CD14-positive monocyte (primary cell): ENCODE data around the gene FOXM1. TPM values are rescaled to one million over a fixed set of nuclear protein-coding genes. Genes with fewer than 3 reads are reported as not detected.

Source experiments
- DNase-seq, 3 donors: peaks; one replicate each; pipeline ENCODE4 v3.0.0-alpha.2; 2011 to 2022
- H2AFZ ChIP-seq: 2 replicates; pipeline ENCODE4 v1.6.0; 2012; ENCODE audit warnings: mild to moderate bottlenecking, low read depth, low read length, inconsistent platforms; ENCODE audit not compliant: insufficient read depth, poor library complexity, severe bottlenecking
- H3K27ac ChIP-seq, 2 donors: 1 replicate in 1 of 2; 2 replicates in 1 of 2; pipeline ENCODE4 v1.5.1; 2012 to 2013; ENCODE audit warnings: low read length in 2 of 2, control low read depth in 1 of 2, inconsistent platforms in 1 of 2, low read depth in 1 of 2, mild to moderate bottlenecking in 1 of 2
- H3K27me3 ChIP-seq, 2 donors: one replicate each; pipeline versions ENCODE4 v1.6.0 to v1.6.1; 2011 to 2013; ENCODE audit warnings: low read length in 2 of 2; ENCODE audit not compliant: control insufficient read depth in 2 of 2, insufficient read depth in 2 of 2
- H3K36me3 ChIP-seq, 2 donors: replicated peaks in 1 of 2; 1 replicate in 1 of 2; 2 replicates in 1 of 2; pipeline versions ENCODE4 v1.5.1 to v1.6.1; 2012 to 2013; ENCODE audit warnings: low read length in 2 of 2, control low read depth in 1 of 2, inconsistent platforms in 1 of 2, mild to moderate bottlenecking in 1 of 2; ENCODE audit not compliant: insufficient read depth in 2 of 2, control insufficient read depth in 1 of 2
- H3K4me1 ChIP-seq, 2 donors: 1 replicate in 1 of 2; 2 replicates in 1 of 2; pipeline versions ENCODE4 v1.5.1 to v1.6.1; 2012 to 2013; ENCODE audit warnings: low read length in 2 of 2, control low read depth in 1 of 2, inconsistent platforms in 1 of 2, mild to moderate bottlenecking in 1 of 2, moderate library complexity in 1 of 2; ENCODE audit not compliant: insufficient read depth in 2 of 2, control insufficient read depth in 1 of 2
- H3K4me2 ChIP-seq: replicated peaks from 2 replicates; pipeline ENCODE3; 2012; ENCODE audit warnings: low read length, moderate library complexity, mild to moderate bottlenecking; ENCODE audit not compliant: poor library complexity, severe bottlenecking; ENCODE audit errors: extremely low read depth
- H3K4me3 ChIP-seq, 3 experiments: fragments of 200-600 bp in 1 of 3; sonication (generic) in 1 of 3; replicated peaks in 1 of 3; 1 replicate in 2 of 3; 2 replicates in 1 of 3; pipeline ENCODE4 v1.5.1; 2011 to 2013; ENCODE audit warnings: low read length in 3 of 3, mild to moderate bottlenecking in 3 of 3, control low read depth in 2 of 3, low read depth in 2 of 3, inconsistent platforms in 1 of 3, moderate library complexity in 1 of 3
- H3K79me2 ChIP-seq: 2 replicates; pipeline ENCODE4 v1.6.0; 2012; ENCODE audit warnings: mild to moderate bottlenecking, control low read depth, inconsistent platforms, low read length, moderate library complexity; ENCODE audit not compliant: insufficient read depth
- H3K9ac ChIP-seq: 2 replicates; pipeline ENCODE4 v1.6.0; 2017; ENCODE audit warnings: low read length, mild to moderate bottlenecking; ENCODE audit not compliant: insufficient read depth, poor library complexity, severe bottlenecking
- H3K9me3 ChIP-seq, 2 donors: replicated peaks in 1 of 2; 1 replicate in 1 of 2; 2 replicates in 1 of 2; pipeline versions ENCODE4 v1.5.1 to v1.6.1; 2012 to 2013; ENCODE audit warnings: low read length in 2 of 2, control low read depth in 1 of 2; ENCODE audit not compliant: control insufficient read depth in 1 of 2, insufficient read depth in 1 of 2
- H4K20me1 ChIP-seq: 2 replicates; pipeline ENCODE4 v1.6.0; 2012; ENCODE audit warnings: mild to moderate bottlenecking, low read length, control low read depth, moderate library complexity; ENCODE audit not compliant: insufficient read depth
- H3K27ac Mint-ChIP-seq, 7 donors: one replicate each; pipeline ENCODE4 v1.8.0; 2020; ENCODE audit warnings: mild to moderate bottlenecking in 7 of 7, mixed read lengths in 7 of 7, moderate library complexity in 6 of 7, inconsistent platforms in 2 of 7
- H3K27me3 Mint-ChIP-seq, 3 donors: one replicate each; pipeline ENCODE4 v1.8.0; 2021 to 2022; ENCODE audit warnings: low read depth in 3 of 3, mild to moderate bottlenecking in 3 of 3, mixed read lengths in 3 of 3, moderate library complexity in 3 of 3, inconsistent platforms in 1 of 3
- H3K36me3 Mint-ChIP-seq, 2 donors: one replicate each; pipeline ENCODE4 v1.8.0; 2020; ENCODE audit warnings: mixed read lengths in 2 of 2, inconsistent platforms in 1 of 2, mild to moderate bottlenecking in 1 of 2
- H3K4me1 Mint-ChIP-seq: one replicate; pipeline ENCODE4 v1.8.0; 2020; ENCODE audit warnings: mild to moderate bottlenecking, mixed read lengths
- H3K4me3 Mint-ChIP-seq, 2 donors: one replicate each; pipeline ENCODE4 v1.8.0; 2020; ENCODE audit warnings: mild to moderate bottlenecking in 2 of 2, mixed read lengths in 2 of 2, moderate library complexity in 1 of 2
- H3K9me3 Mint-ChIP-seq, 7 donors: one replicate each; pipeline ENCODE4 v1.8.0; 2020 to 2022; ENCODE audit warnings: mixed read lengths in 7 of 7, mild to moderate bottlenecking in 6 of 7, moderate library complexity in 6 of 7, inconsistent platforms in 2 of 7
- WGBS: methylation state at CpG from one replicate; pipeline ENCODE4 v1.1.5; 2013; ENCODE audit warnings: missing lambda C conversion rate; ENCODE audit not compliant: insufficient coverage; 5-methylcytosine and 5-hydroxymethylcytosine counted together
- intact Hi-C, 2 donors: fragments of 100-400 bp; cut with micrococcal nuclease; formaldehyde crosslinking; loops; one replicate each; pipeline versions ENCODE4 v1.15.0 to v1.15.1; 2023
- polyA plus RNA-seq, 3 donors: library from polyadenylated mRNA; depleted of rRNA in 1 of 3; unstranded in 2 of 3; stranded (reverse) in 1 of 3; fragments of 300-500 nt in 2 of 3; fragments of >200 nt in 1 of 3; fragmentation: Illumina TruSeq in 2 of 3; gene quantifications; 1 replicate in 2 of 3; 2 replicates in 1 of 3; pipeline ENCODE4 v1.2.3, GENCODE V29; 2012 to 2021
- TF ChIP-seq, protein P1 (sequence below): fragments of 200-600 bp; IDR thresholded peaks from one replicate; pipeline ENCODE4 v1.8.0; 2022; ENCODE audit warnings: antibody characterized with exemption, mild to moderate bottlenecking

FOXM1 gene
- polyA plus RNA-seq, 3 donors = 0.03 TPM; not detected in 2

DNA sequence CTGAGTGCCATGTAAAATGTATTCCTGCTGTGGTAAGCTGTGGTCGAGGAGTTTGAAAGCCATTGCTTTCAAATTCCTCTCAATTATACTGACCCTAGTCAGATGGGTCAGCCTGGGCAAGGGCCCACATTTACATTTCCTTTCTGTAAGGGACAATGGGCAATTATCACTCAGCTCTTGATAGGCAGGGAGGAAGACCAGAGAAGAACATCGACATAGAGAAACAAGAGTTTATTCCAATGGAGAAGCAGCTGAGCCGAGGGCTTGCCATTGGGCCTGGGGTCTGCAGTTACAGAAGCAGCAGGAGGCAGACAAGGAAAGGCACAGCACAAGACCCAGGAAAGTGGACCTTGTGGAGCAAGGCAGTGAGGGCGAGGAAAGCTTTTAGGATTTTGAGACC lies 51.8 kb downstream of the FOXM1 start:
- Histone ChIP-seq H3K4me2 (no peak overlapping the region), H2AFZ (no peak overlapping the region), H3K9me3 (no peaks in the 10 kb centered on the region), H3K9ac (no peak overlapping the region), H4K20me1 (no peaks in the 10 kb centered on the region), H3K27me3 (no peaks in the 10 kb centered on the region), H3K79me2 (no peaks in the 10 kb centered on the region), H3K4me3 (no peak overlapping the region), H3K4me1 (no peaks in the 10 kb centered on the region), H3K36me3 (peaks cover 84 to 97% of the 10 kb centered on the region in 2 donors), H3K27ac (no peak overlapping the region)
- no peak for DNase-seq
- H3K27me3 Mint-ChIP-seq = no peaks in the 10 kb centered on the region
- no peak overlapping the region for H3K4me3 Mint-ChIP-seq
- intact Hi-C loops = no loop called here
- H3K4me1 Mint-ChIP-seq = no peaks in the 10 kb centered on the region
- H3K36me3 Mint-ChIP-seq = peaks cover 88 to 97% of the 10 kb centered on the region in 2 donors
- H3K9me3 Mint-ChIP-seq = no peaks in the 10 kb centered on the region
- no peak overlapping the region for H3K27ac Mint-ChIP-seq
- TF ChIP-seq, protein P1, sequence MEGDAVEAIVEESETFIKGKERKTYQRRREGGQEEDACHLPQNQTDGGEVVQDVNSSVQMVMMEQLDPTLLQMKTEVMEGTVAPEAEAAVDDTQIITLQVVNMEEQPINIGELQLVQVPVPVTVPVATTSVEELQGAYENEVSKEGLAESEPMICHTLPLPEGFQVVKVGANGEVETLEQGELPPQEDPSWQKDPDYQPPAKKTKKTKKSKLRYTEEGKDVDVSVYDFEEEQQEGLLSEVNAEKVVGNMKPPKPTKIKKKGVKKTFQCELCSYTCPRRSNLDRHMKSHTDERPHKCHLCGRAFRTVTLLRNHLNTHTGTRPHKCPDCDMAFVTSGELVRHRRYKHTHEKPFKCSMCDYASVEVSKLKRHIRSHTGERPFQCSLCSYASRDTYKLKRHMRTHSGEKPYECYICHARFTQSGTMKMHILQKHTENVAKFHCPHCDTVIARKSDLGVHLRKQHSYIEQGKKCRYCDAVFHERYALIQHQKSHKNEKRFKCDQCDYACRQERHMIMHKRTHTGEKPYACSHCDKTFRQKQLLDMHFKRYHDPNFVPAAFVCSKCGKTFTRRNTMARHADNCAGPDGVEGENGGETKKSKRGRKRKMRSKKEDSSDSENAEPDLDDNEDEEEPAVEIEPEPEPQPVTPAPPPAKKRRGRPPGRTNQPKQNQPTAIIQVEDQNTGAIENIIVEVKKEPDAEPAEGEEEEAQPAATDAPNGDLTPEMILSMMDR = no peak
- WGBS = 100% methylated on average over 3 of the region's 4 CpGs

DNA sequence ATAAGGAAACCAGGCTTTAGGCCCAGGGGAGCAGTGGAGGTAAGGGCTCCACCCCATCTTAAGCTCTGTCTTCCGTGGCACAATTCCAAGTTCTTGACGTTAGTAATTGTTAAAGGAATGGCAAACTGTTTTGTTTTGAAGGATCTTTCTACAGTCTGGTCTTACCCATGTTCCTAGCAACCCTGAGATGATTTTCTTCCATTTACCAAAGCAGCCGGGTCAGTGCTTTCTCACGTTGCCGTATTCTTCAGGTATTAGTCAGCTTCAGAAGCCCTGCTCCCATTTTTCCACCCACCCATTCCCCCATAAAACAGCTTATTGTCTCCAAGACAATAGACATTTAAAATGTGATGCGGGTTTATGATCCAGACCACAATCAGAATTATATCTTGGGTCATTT lies 52.4 kb downstream of the FOXM1 start:
- H3K27me3 ChIP-seq = no peaks in the 10 kb centered on the region

More for the DNA sequence above, 52.4 kb downstream of the FOXM1 start:
- H3K4me1 ChIP-seq = no peaks in the 10 kb centered on the region
- H3K9ac ChIP-seq = no peak overlapping the region
- H3K27me3 Mint-ChIP-seq = no peaks in the 10 kb centered on the region
- no peak overlapping the region for H3K4me3 Mint-ChIP-seq
- H3K27ac Mint-ChIP-seq = no peak overlapping the region
- peaks cover 91 to 99% of the 10 kb centered on the region in 2 donors for H3K36me3 Mint-ChIP-seq
- no peak overlapping the region for H3K4me3 ChIP-seq
- H3K79me2 ChIP-seq = no peaks in the 10 kb centered on the region
- no peaks in the 10 kb centered on the region for H3K9me3 ChIP-seq
- H3K4me1 Mint-ChIP-seq = no peaks in the 10 kb centered on the region
- DNase-seq = no peak
- intact Hi-C loops = no loop called here
- no peaks in the 10 kb centered on the region for H3K9me3 Mint-ChIP-seq
- TF ChIP-seq, protein P1 = no peak
- WGBS = 96% methylated on average over 4 of the region's 6 CpGs
- H3K27ac ChIP-seq = no peak overlapping the region
- no peak overlapping the region for H2AFZ ChIP-seq
- H3K36me3 ChIP-seq = peaks cover 89 to 97% of the 10 kb centered on the region in 2 donors
- H4K20me1 ChIP-seq = no peaks in the 10 kb centered on the region
- no peak overlapping the region for H3K4me2 ChIP-seq
